ENCODE measurements around the gene AKAP9. TPM values are rescaled to one million over a fixed set of nuclear protein-coding genes. Genes with fewer than 3 reads are reported as not detected.

Gene AKAP9
- polyA plus RNA-seq, 1 donor (not counting 4 experiments of a cell fraction or from before 2014, with no cell fraction given): 19.0 TPM

DNA sequence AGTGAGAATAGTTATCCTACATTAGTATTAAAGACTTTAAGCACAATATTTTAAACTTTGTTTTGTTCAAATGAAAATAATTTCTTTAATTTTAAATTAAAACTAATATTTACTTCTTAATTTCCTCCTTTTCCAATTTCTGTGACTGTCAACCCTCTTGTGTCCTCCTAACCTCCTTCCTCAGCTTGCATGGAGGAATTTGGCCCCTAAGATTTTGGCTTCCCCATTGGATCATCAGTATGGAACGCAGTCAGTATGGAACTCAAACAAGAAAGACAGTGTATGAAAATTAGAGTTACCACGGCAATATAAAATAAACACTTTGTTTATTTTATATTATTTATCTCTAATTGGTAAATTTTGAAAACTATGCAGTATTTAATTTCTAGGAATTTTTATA lies 102.4 kb downstream of the AKAP9 start:
- Histone ChIP-seq H3K27ac (ENCODE audit: control insufficient read depth, insufficient read depth, low read length) (no peak overlapping the region), H3K9ac (ENCODE audit: control insufficient read depth, extremely low read depth, insufficient read depth, low read length) (no peak overlapping the region), H3K79me2 (ENCODE audit: control insufficient read depth, insufficient read depth, low read length) (no peaks in the 10 kb centered on the region), H3K27me3 (ENCODE audit: control insufficient read depth, extremely low read depth, insufficient read depth, low read length) (no peaks in the 10 kb centered on the region), H3K9me3 (ENCODE audit: control insufficient read depth, low read depth, low read length) (no peaks in the 10 kb centered on the region), H4K20me1 (ENCODE audit: control insufficient read depth, extremely low read depth, insufficient read depth, low read length) (no peaks in the 10 kb centered on the region), H3K9me1 (ENCODE audit: control insufficient read depth, extremely low read depth, insufficient read depth, low read length) (no peaks in the 10 kb centered on the region), H3K4me3 (ENCODE audit: control insufficient read depth in 2 of 3, extremely low read depth in 1 of 3, insufficient read depth in 2 of 3, low read depth in 1 of 3, low read length in 3 of 3) (no peak overlapping the region), H3K4me2 (ENCODE audit: control insufficient read depth, extremely low read depth, insufficient read depth, low read depth, low read length) (no peak overlapping the region), H3K4me1 (ENCODE audit: control insufficient read depth, extremely low read depth, insufficient read depth, low read length) (peaks cover 1% of the 10 kb centered on the region), H2AFZ (ENCODE audit: control insufficient read depth, low read length) (no peak overlapping the region), H3K36me3 (ENCODE audit: control insufficient read depth in 2 of 2, extremely low read depth in 1 of 2, insufficient read depth in 2 of 2, low read length in 2 of 2) (peaks cover 7 to 14% of the 10 kb centered on the region in 2 experiments)
- dilution Hi-C loops (cut with MboI; ENCODE audit: extremely low pct_ligation_motif_present, low sequenced_read_pairs): no loop called here
- TF ChIP-seq EZH2 (IDR thresholded peaks at IDR 0.05; ENCODE audit: low read length): no peak
- TF ChIP-seq, protein P1, sequence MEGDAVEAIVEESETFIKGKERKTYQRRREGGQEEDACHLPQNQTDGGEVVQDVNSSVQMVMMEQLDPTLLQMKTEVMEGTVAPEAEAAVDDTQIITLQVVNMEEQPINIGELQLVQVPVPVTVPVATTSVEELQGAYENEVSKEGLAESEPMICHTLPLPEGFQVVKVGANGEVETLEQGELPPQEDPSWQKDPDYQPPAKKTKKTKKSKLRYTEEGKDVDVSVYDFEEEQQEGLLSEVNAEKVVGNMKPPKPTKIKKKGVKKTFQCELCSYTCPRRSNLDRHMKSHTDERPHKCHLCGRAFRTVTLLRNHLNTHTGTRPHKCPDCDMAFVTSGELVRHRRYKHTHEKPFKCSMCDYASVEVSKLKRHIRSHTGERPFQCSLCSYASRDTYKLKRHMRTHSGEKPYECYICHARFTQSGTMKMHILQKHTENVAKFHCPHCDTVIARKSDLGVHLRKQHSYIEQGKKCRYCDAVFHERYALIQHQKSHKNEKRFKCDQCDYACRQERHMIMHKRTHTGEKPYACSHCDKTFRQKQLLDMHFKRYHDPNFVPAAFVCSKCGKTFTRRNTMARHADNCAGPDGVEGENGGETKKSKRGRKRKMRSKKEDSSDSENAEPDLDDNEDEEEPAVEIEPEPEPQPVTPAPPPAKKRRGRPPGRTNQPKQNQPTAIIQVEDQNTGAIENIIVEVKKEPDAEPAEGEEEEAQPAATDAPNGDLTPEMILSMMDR (optimal IDR thresholded peaks at IDR 0.05 in 1 of 3, IDR thresholded peaks at IDR 0.05 in 1 of 3, conservative IDR thresholded peaks at IDR 0.05 in 1 of 3; ENCODE audit: extremely low read depth in 1 of 3, insufficient read depth in 2 of 3, low read length in 3 of 3): no peak
- FAIRE-seq: no peak
- no peak for DNase-seq (ENCODE audit: low read depth, low spot score)

DNA sequence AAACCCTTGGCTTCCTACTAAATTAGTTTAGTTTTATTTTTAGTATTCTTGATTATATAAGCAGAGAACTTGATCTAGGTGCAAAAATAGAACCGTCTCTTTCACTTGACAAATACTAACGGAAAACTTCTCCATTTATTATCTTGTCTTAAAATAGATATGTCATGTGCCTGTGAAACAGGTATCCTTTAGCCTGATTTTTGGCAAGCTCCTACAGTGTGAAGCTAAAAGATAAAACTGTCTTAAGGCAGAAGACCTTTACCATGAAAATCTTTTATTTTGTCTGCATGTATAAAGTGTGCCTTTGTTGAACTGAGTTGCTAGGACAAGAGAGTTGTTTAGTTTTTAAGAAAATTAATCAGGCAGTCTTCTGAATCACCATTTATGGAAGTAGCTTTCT lies 103.0 kb downstream of the AKAP9 start:
- Histone ChIP-seq H3K9ac (ENCODE audit: control insufficient read depth, extremely low read depth, insufficient read depth, low read length) (no peak overlapping the region), H3K79me2 (ENCODE audit: control insufficient read depth, insufficient read depth, low read length) (no peaks in the 10 kb centered on the region), H3K36me3 (ENCODE audit: control insufficient read depth in 2 of 2, extremely low read depth in 1 of 2, insufficient read depth in 2 of 2, low read length in 2 of 2) (peaks cover 7 to 14% of the 10 kb centered on the region in 2 experiments), H3K4me2 (ENCODE audit: control insufficient read depth, extremely low read depth, insufficient read depth, low read depth, low read length) (no peak overlapping the region), H3K4me3 (ENCODE audit: control insufficient read depth in 2 of 3, extremely low read depth in 1 of 3, insufficient read depth in 2 of 3, low read depth in 1 of 3, low read length in 3 of 3) (no peak overlapping the region), H3K4me1 (ENCODE audit: control insufficient read depth, extremely low read depth, insufficient read depth, low read length) (peaks cover 6% of the 10 kb centered on the region), H4K20me1 (ENCODE audit: control insufficient read depth, extremely low read depth, insufficient read depth, low read length) (no peaks in the 10 kb centered on the region), H3K9me1 (ENCODE audit: control insufficient read depth, extremely low read depth, insufficient read depth, low read length) (no peaks in the 10 kb centered on the region), H3K27ac (ENCODE audit: control insufficient read depth, insufficient read depth, low read length) (no peak overlapping the region), H2AFZ (ENCODE audit: control insufficient read depth, low read length) (no peak overlapping the region), H3K9me3 (ENCODE audit: control insufficient read depth, low read depth, low read length) (no peaks in the 10 kb centered on the region), H3K27me3 (ENCODE audit: control insufficient read depth, extremely low read depth, insufficient read depth, low read length) (no peaks in the 10 kb centered on the region)
- DNase-seq (ENCODE audit: low read depth, low spot score) (no peak), FAIRE-seq (no peak)
- no peak for TF ChIP-seq EZH2 (IDR thresholded peaks at IDR 0.05; ENCODE audit: low read length)
- TF ChIP-seq, protein P1 (optimal IDR thresholded peaks at IDR 0.05 in 1 of 3, IDR thresholded peaks at IDR 0.05 in 1 of 3, conservative IDR thresholded peaks at IDR 0.05 in 1 of 3; ENCODE audit: extremely low read depth in 1 of 3, insufficient read depth in 2 of 3, low read length in 3 of 3): no peak
- dilution Hi-C loops (cut with MboI; ENCODE audit: extremely low pct_ligation_motif_present, low sequenced_read_pairs): no loop called here
